MCF 10A (cell line): Measurements from ENCODE around the gene FBLN2. TPM values are rescaled to one million over a fixed set of nuclear protein-coding genes. Genes with fewer than 3 reads are reported as not detected.

ENCODE experiments used
- BruUV-seq: library from RNA; stranded (reverse); fragments of 400-500 nt; replicated peaks from 2 replicates; lab custom pipeline; 2021; lab: Mats Ljungman, UMichigan
- CTCF ChIA-PET: fragments of 300-600 bp; sonication (Branson Sonifier 250); formaldehyde crosslinking; extraction: SDS; loops from one replicate; lab custom pipeline; 2021; ENCODE audit warnings: antibody characterized with exemption, inconsistent platforms; lab: Yijun Ruan, JAX
- POLR2A ChIA-PET: fragments of 300-600, 350-650 bp; sonication (Branson Sonifier 250); formaldehyde crosslinking; extraction: SDS; loops from one replicate; lab custom pipeline; 2020; ENCODE audit warnings: antibody characterized with exemption, inconsistent platforms; lab: Yijun Ruan, JAX
- DNase-seq: peaks from one replicate; pipeline ENCODE4 v3.0.0-alpha.2; 2018; ENCODE audit not compliant: unreplicated experiment
- H3K27ac Mint-ChIP-seq: one replicate; pipeline ENCODE4 v1.8.0; 2022; ENCODE audit warnings: mild to moderate bottlenecking, low read depth, mixed read lengths; ENCODE audit not compliant: unreplicated experiment
- H3K27me3 Mint-ChIP-seq: one replicate; pipeline ENCODE4 v1.8.0; 2022; ENCODE audit warnings: mixed read lengths; ENCODE audit not compliant: insufficient read depth, unreplicated experiment
- H3K36me3 Mint-ChIP-seq: one replicate; pipeline ENCODE4 v1.8.0; 2022; ENCODE audit warnings: mild to moderate bottlenecking, moderate library complexity, mixed read lengths; ENCODE audit not compliant: insufficient read depth, unreplicated experiment
- H3K4me1 Mint-ChIP-seq: one replicate; pipeline ENCODE4 v1.8.0; 2022; ENCODE audit warnings: mixed read lengths; ENCODE audit not compliant: insufficient read depth, unreplicated experiment
- H3K4me3 Mint-ChIP-seq: one replicate; pipeline ENCODE4 v1.8.0; 2022; ENCODE audit warnings: mild to moderate bottlenecking, moderate library complexity, mixed read lengths; ENCODE audit not compliant: unreplicated experiment
- H3K9me3 Mint-ChIP-seq: one replicate; pipeline ENCODE4 v1.8.0; 2022; ENCODE audit warnings: mixed read lengths; ENCODE audit not compliant: unreplicated experiment
- CTCF ChIP-seq: fragments of 200-600 bp; IDR thresholded peaks from one replicate; pipeline ENCODE4 v1.8.0; 2022; ENCODE audit warnings: antibody characterized with exemption, mild to moderate bottlenecking; ENCODE audit not compliant: unreplicated experiment
- intact Hi-C: fragments of 100-400 bp; cut with micrococcal nuclease; formaldehyde crosslinking; loops from 2 replicates; pipeline ENCODE4 v1.14.1; 2022
- total RNA-seq: library from RNA; stranded (reverse); gene quantifications from 2 replicates; pipeline ENCODE4 v1.2.3, GENCODE V29; 2022

FBLN2 gene
- total RNA-seq, 1 experiment from 2014 or later = not detected

GRCh38 chr3:13683288-13683687, 134.4 kb downstream of the FBLN2 start:
- no peaks in the 10 kb centered on the region for H3K9me3 Mint-ChIP-seq
- no peak overlapping the region for H3K4me3 Mint-ChIP-seq
- H3K4me1 Mint-ChIP-seq = no peaks in the 10 kb centered on the region
- no peak overlapping the region for H3K27ac Mint-ChIP-seq
- no peak for DNase-seq
- BruUV-seq = no TSS peak
- intact Hi-C loops = no loop called here
- H3K36me3 Mint-ChIP-seq = no peaks in the 10 kb centered on the region
- peaks cover 26% of the 10 kb centered on the region for H3K27me3 Mint-ChIP-seq
- ChIA-PET POLR2A (no interaction called here), CTCF (interaction anchor here (1.5 kb wide), 1 partner anchor 202 kb away, joined by 4 read pairs; no protein-coding TSS in a partner anchor)
- TF ChIP-seq CTCF = no peak

- CTCF ChIA-PET = interaction anchor here (0.6 to 1.5 kb wide), 3 partner anchors 17 to 201 kb away, joined by 3 to 4 read pairs (median 4); no protein-coding TSS in a partner anchor
- POLR2A ChIA-PET = no interaction called here
- no peak overlapping the region for H3K27ac Mint-ChIP-seq
Measured at GRCh38 chr3:13683772-13684171, 134.8 kb downstream of the FBLN2 start.

GRCh38 chr3:13684350-13684749, 135.4 kb downstream of the FBLN2 start:
- H3K27ac Mint-ChIP-seq = no peak overlapping the region
- BruUV-seq = no TSS peak
- H3K4me1 Mint-ChIP-seq = no peaks in the 10 kb centered on the region
- no peak for DNase-seq
- ChIA-PET CTCF (interaction anchor here (0.9 to 1.5 kb wide), 2 partner anchors 26 to 201 kb away, joined by 4 read pairs; no protein-coding TSS in a partner anchor), POLR2A (no interaction called here)
- H3K4me3 Mint-ChIP-seq = no peak overlapping the region
- no peaks in the 10 kb centered on the region for H3K9me3 Mint-ChIP-seq
- peaks cover 33% of the 10 kb centered on the region for H3K27me3 Mint-ChIP-seq
- intact Hi-C loops = no loop called here
- H3K36me3 Mint-ChIP-seq = no peaks in the 10 kb centered on the region
- TF ChIP-seq CTCF = no peak

More at GRCh38 chr3:13683772-13684171, 134.8 kb downstream of the FBLN2 start:
- intact Hi-C loops = no loop called here
- no peak overlapping the region for H3K4me3 Mint-ChIP-seq
- H3K36me3 Mint-ChIP-seq = no peaks in the 10 kb centered on the region
- no peaks in the 10 kb centered on the region for H3K4me1 Mint-ChIP-seq
- DNase-seq = no peak
- no peak for TF ChIP-seq CTCF
- peaks cover 31% of the 10 kb centered on the region for H3K27me3 Mint-ChIP-seq
- BruUV-seq = no TSS peak
- H3K9me3 Mint-ChIP-seq = no peaks in the 10 kb centered on the region

GRCh38 chr3:13684854-13685253, 135.9 kb downstream of the FBLN2 start:
- no peak for TF ChIP-seq CTCF
- CTCF ChIA-PET = interaction anchor here (0.9 to 1.5 kb wide), 3 partner anchors 26 to 200 kb away, joined by 4 to 7 read pairs (median 4); no protein-coding TSS in a partner anchor
- intact Hi-C loops = no loop called here
- no peak for DNase-seq
- no peaks in the 10 kb centered on the region for H3K4me1 Mint-ChIP-seq
- H3K27ac Mint-ChIP-seq = no peak overlapping the region
- no TSS peak for BruUV-seq
- H3K36me3 Mint-ChIP-seq = no peaks in the 10 kb centered on the region
- no peaks in the 10 kb centered on the region for H3K9me3 Mint-ChIP-seq
- peaks cover 33% of the 10 kb centered on the region for H3K27me3 Mint-ChIP-seq
- POLR2A ChIA-PET = interaction anchor here (0.7 kb wide), 1 partner anchor 529 kb away, joined by 3 read pairs; no protein-coding TSS in a partner anchor
- H3K4me3 Mint-ChIP-seq = no peak overlapping the region
